ENCODE results near the gene CXCL3.
"Not testable (repeated sequence)": the region's sequence is repeated elsewhere in the genome, so short reads cannot be mapped to it uniquely, and the experiment has no call there.

- TF ChIP-seq SMAD3 (CRISPR knock-in tag; conservative IDR thresholded peaks at IDR 0.05); LARP7 (IDR thresholded peaks at IDR 0.05); ATF4 (CRISPR knock-in tag; IDR thresholded peaks at IDR 0.05); JUN (IDR thresholded peaks at IDR 0.05; ENCODE audit: borderline replicate concordance, low read depth, low read length); JUN (CRISPR knock-in tag; IDR thresholded peaks at IDR 0.05; ENCODE audit: borderline replicate concordance); GABPA (tag; conservative IDR thresholded peaks at IDR 0.05; ENCODE audit: low read depth); CTCF (IDR thresholded peaks at IDR 0.05 in 2 of 3, conservative IDR thresholded peaks at IDR 0.05 in 1 of 3; ENCODE audit: insufficient read depth in 2 of 3, low read depth in 1 of 3, low read length in 3 of 3); RBM34 (IDR thresholded peaks at IDR 0.05; ENCODE audit: borderline replicate concordance, insufficient read depth, low read length); POLR2A (conservative IDR thresholded peaks at IDR 0.05); WHSC1 (IDR thresholded peaks at IDR 0.05; ENCODE audit: low read length): not testable (repeated sequence)
Observed at GRCh38 chr4:74079024-74079423, 40.5 kb upstream of the CXCL3 start.

All from K562 (cell line).